Glutamatergic neuron (in vitro differentiated cells): ENCODE results near the gene LETM1. TPM values are rescaled to one million over a fixed set of nuclear protein-coding genes. Genes with fewer than 3 reads are reported as not detected.
A peak's percentile ranks its signal among the peaks of the same experiment; 100 is the strongest.

Experiments used
- DNase-seq: peaks from one replicate; pipeline ENCODE4 v3.0.0; 2022
- H3K27ac Mint-ChIP-seq: one replicate; pipeline ENCODE4 v1.8.0; 2020; ENCODE audit warnings: mild to moderate bottlenecking, mixed read lengths, inconsistent platforms; ENCODE audit not compliant: unreplicated experiment
- H3K27me3 Mint-ChIP-seq: one replicate; pipeline ENCODE4 v1.8.0; 2020; ENCODE audit warnings: mild to moderate bottlenecking, moderate library complexity, mixed read lengths, inconsistent platforms; ENCODE audit not compliant: unreplicated experiment
- H3K36me3 Mint-ChIP-seq: one replicate; pipeline ENCODE4 v1.8.0; 2020; ENCODE audit warnings: mild to moderate bottlenecking, mixed read lengths, inconsistent platforms; ENCODE audit not compliant: unreplicated experiment
- H3K4me1 Mint-ChIP-seq: one replicate; pipeline ENCODE4 v1.8.0; 2020; ENCODE audit warnings: mild to moderate bottlenecking, low read depth, mixed read lengths, inconsistent platforms; ENCODE audit not compliant: unreplicated experiment
- H3K4me3 Mint-ChIP-seq: one replicate; pipeline ENCODE4 v1.8.0; 2020; ENCODE audit warnings: mild to moderate bottlenecking, mixed read lengths, inconsistent platforms; ENCODE audit not compliant: unreplicated experiment
- H3K9me3 Mint-ChIP-seq: one replicate; pipeline ENCODE4 v1.8.0; 2020; ENCODE audit warnings: mild to moderate bottlenecking, moderate library complexity, mixed read lengths, inconsistent platforms; ENCODE audit not compliant: unreplicated experiment
- total RNA-seq: library from RNA; stranded (reverse); fragmentation: NEBNext Ultra II Directional; extraction: Animal tissue kit (Norgen Biotek cat#: 25700); gene quantifications from one replicate; pipeline ENCODE4 v1.2.1, GENCODE V29; 2021; ENCODE audit not compliant: unreplicated experiment
- TF ChIP-seq, protein P1 (sequence below): fragments of 200-600 bp; sonication (generic); IDR thresholded peaks from one replicate; pipeline ENCODE4 v1.5.0; 2021; ENCODE audit not compliant: partially characterized antibody, unreplicated experiment

LETM1 gene
- total RNA-seq, 1 donor from 2014 or later: 48.5 TPM

DNA sequence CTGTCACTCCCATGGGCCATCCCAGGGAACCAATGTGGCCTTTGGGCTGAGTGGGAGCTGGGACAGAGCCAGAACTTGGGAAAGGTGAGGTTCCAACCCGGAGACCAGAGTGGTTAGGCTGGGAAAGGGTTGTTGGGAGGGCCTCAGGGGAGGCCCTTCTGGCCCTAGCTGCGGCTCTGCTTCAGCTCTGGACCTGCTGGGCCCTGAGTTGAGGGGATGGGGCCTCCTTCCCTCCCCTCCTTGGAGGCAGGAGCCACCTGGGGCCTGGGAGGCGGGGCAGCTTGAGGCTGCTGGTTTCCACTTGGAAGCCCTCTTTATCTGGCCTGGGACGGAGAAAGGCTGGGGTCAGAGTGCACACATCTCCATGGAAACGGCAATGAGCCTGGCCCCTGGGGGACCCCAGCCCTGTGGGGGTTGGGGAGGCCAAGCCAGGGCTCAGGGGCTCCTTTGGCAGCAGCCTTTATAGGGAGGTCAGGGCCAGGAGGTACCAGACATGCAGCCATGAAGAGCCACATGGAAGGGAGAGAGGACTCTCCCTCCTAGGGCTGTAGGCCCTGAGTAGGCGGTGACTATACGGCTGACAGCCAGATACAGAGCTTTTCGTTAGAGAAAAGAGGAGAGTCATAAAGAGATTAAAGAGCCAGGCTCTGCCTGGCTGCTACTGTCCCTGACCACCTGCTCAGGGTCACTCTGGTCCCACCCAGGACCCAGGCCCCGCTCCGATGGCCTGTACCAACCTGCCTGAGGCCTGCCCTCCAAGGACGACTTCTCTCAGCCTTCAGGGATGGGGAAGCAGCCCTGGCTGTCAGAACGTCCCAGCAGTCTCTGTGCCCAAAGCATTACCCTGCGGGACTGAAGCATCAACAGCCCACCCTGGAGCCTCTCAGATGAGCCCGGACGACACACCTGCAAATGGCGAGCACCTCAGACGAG, 8.4 kb upstream of the LETM1 start:
- Mint-ChIP-seq H3K4me3 (no peak overlapping the region), H3K36me3 (no peaks in the 10 kb centered on the region), H3K27me3 (peaks cover 15% of the 10 kb centered on the region), H3K27ac (no peak overlapping the region), H3K9me3 (peaks cover 2% of the 10 kb centered on the region), H3K4me1 (peaks cover 13% of the 10 kb centered on the region)
- TF ChIP-seq, protein P1, sequence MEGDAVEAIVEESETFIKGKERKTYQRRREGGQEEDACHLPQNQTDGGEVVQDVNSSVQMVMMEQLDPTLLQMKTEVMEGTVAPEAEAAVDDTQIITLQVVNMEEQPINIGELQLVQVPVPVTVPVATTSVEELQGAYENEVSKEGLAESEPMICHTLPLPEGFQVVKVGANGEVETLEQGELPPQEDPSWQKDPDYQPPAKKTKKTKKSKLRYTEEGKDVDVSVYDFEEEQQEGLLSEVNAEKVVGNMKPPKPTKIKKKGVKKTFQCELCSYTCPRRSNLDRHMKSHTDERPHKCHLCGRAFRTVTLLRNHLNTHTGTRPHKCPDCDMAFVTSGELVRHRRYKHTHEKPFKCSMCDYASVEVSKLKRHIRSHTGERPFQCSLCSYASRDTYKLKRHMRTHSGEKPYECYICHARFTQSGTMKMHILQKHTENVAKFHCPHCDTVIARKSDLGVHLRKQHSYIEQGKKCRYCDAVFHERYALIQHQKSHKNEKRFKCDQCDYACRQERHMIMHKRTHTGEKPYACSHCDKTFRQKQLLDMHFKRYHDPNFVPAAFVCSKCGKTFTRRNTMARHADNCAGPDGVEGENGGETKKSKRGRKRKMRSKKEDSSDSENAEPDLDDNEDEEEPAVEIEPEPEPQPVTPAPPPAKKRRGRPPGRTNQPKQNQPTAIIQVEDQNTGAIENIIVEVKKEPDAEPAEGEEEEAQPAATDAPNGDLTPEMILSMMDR: no peak
- peak; percentile 55 for DNase-seq

DNA sequence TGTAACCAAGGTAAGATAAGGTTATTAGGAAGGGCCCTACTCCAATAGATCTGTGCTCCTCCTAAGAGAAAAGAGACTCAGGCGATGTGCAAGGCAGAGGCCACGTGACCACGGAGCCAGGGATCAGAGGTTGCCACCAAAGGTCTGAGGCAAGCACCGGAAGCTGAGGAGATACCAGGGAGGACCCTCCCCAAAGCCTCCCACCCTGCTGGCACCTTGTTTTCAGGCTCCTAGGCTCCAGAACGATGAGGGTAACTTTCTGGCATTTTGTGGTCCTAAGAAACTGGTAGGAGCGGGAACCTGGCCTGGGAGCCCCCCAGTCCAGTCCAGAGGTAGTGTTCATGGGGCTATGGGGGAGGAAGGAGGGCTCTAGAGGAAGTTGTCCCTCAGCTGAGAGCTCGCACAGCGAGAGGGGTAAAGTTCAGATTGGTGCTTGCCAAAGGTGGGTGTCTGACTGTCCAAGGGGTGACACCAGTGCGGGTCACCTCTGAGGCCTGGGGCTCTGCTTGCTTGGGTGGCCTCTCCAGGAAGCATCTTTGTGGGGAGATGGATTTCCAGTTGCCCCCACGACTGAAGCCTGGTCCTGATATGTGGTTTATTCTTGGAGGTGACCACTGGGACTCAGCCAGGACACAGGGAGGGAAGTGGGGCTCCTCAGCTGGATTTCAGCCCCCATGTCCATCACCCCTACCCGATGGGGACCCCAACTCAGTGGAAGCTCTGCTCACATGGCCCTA, 7.5 kb upstream of the LETM1 start:
- TF ChIP-seq, protein P1: no peak
- H3K27ac Mint-ChIP-seq: no peak overlapping the region
- no peaks in the 10 kb centered on the region for H3K36me3 Mint-ChIP-seq
- DNase-seq: no peak
- H3K9me3 Mint-ChIP-seq: peaks cover 2% of the 10 kb centered on the region
- peaks cover 13% of the 10 kb centered on the region for H3K4me1 Mint-ChIP-seq
- peaks cover 20% of the 10 kb centered on the region for H3K27me3 Mint-ChIP-seq
- peak overlapping the region; percentile 52 for H3K4me3 Mint-ChIP-seq

- Mint-ChIP-seq H3K36me3 (no peaks in the 10 kb centered on the region), H3K4me1 (peaks cover 13% of the 10 kb centered on the region), H3K27me3 (peaks cover 20% of the 10 kb centered on the region), H3K27ac (no peak overlapping the region), H3K4me3 (peak overlapping the region; percentile 52), H3K9me3 (peaks cover 2% of the 10 kb centered on the region)
- no peak for DNase-seq
- TF ChIP-seq, protein P1: no peak
Observed at GRCh38 chr4:1862961-1863296, 7.0 kb upstream of the LETM1 start.

- Mint-ChIP-seq H3K9me3 (peaks cover 2% of the 10 kb centered on the region), H3K27me3 (peaks cover 20% of the 10 kb centered on the region), H3K4me1 (peaks cover 13% of the 10 kb centered on the region), H3K36me3 (no peaks in the 10 kb centered on the region), H3K27ac (no peak overlapping the region), H3K4me3 (no peak overlapping the region)
- no peak for DNase-seq
- TF ChIP-seq, protein P1: no peak
Observed at GRCh38 chr4:1862055-1862911, 6.3 kb upstream of the LETM1 start.
